Aorta (tissue), 5 donors: ENCODE measurements around the gene AKIRIN2. TPM values are rescaled to one million over a fixed set of nuclear protein-coding genes. Genes with fewer than 3 reads are reported as not detected.

Experiments
- ATAC-seq: fragments of 200-7000 bp; cut with Tn5 transposase; one replicate; pipeline ENCODE4 v1.9.1; 2022; ENCODE audit warnings: moderate library complexity; ENCODE audit not compliant: low FRiP score
- DNase-seq, 2 donors: peaks; one replicate each; pipeline ENCODE4 v3.0.0-alpha.2; 2020
- H3K27ac ChIP-seq, 2 donors: one replicate each; pipeline ENCODE4 v1.5.1; 2013; ENCODE audit warnings: low read length in 2 of 2, mild to moderate bottlenecking in 2 of 2, moderate library complexity in 2 of 2, control low read depth in 1 of 2, inconsistent platforms in 1 of 2, low read depth in 1 of 2
- H3K27me3 ChIP-seq, 2 donors: one replicate each; pipeline ENCODE4 v1.6.1; 2013; ENCODE audit warnings: control low read depth in 1 of 2, low read length in 1 of 2, mild to moderate bottlenecking in 1 of 2, moderate library complexity in 1 of 2; ENCODE audit not compliant: insufficient read depth in 2 of 2, control insufficient read depth in 1 of 2
- H3K36me3 ChIP-seq, 2 donors: one replicate each; pipeline ENCODE4 v1.6.1; 2013; ENCODE audit warnings: control low read depth in 1 of 2, low read length in 1 of 2, mild to moderate bottlenecking in 1 of 2; ENCODE audit not compliant: insufficient read depth in 2 of 2, control insufficient read depth in 1 of 2
- H3K4me1 ChIP-seq, 2 donors: one replicate each; pipeline ENCODE4 v1.6.1; 2013; ENCODE audit warnings: low read length in 2 of 2, control low read depth in 1 of 2, mild to moderate bottlenecking in 1 of 2, moderate library complexity in 1 of 2; ENCODE audit not compliant: insufficient read depth in 2 of 2, control insufficient read depth in 1 of 2
- H3K4me3 ChIP-seq, 2 donors: one replicate each; pipeline ENCODE4 v1.5.1; 2013; ENCODE audit warnings: low read length in 2 of 2, control low read depth in 1 of 2, mild to moderate bottlenecking in 1 of 2
- H3K9me3 ChIP-seq: one replicate; pipeline ENCODE4 v1.6.1; 2013; ENCODE audit warnings: mild to moderate bottlenecking, low read length; ENCODE audit not compliant: control insufficient read depth
- WGBS, 2 donors: extraction: QIAGEN DNeasy Blood & Tissue Kit; methylation state at CpG; one replicate each; pipeline ENCODE4 v1.1.7; 2013; 5-methylcytosine and 5-hydroxymethylcytosine counted together
- intact Hi-C, 2 donors: fragments of 100-400 bp; cut with DNase I; formaldehyde crosslinking; loops; one replicate each; pipeline versions ENCODE4 v1.14.2 to v1.15.0; 2022
- polyA plus RNA-seq, 2 donors: library from polyadenylated mRNA; stranded (reverse); fragments of 200-250 nt; gene quantifications; one replicate each; pipeline ENCODE4 v1.2.3, GENCODE V29; 2013
- total RNA-seq, 2 donors: library from RNA; stranded (reverse); fragmentation: NEBNext Ultra II Directional; extraction: Animal tissue kit (Norgen Biotek cat#: 25700); gene quantifications; one replicate each; pipeline ENCODE4 v1.2.1, GENCODE V29; 2021
- donor health status: healthy with polysubstance abuse.
- donor health status: Bipolar disorder and iron deficiency.
- donor health status: DM: no; HTN: no; CAD: no.
- donor health status: DM: no; HTN: no; CAD: no.
- donor health status: DM: yes; HTN: yes; CAD: no.

The AKIRIN2 gene
- total and polyA plus RNA-seq, 4 donors, result 17.8 to 43.5 (median 31.8) TPM

GRCh38 chr6:87736809-87737540 lies 34.9 kb upstream of the AKIRIN2 start:
- no peak overlapping the region for H3K4me3 ChIP-seq
- no peak overlapping the region for H3K27ac ChIP-seq
- no peaks in the 10 kb centered on the region for H3K27me3 ChIP-seq
- H3K4me1 ChIP-seq, result no peaks in the 10 kb centered on the region
- H3K36me3 ChIP-seq, result no peaks in the 10 kb centered on the region
- no peak for ATAC-seq
- intact Hi-C loops, result no loop called here
- DNase-seq, result no peak
- 70 to 75% methylated on average over 3 to 4 of the region's 5 CpGs for WGBS, 2 donors
- no peaks in the 10 kb centered on the region for H3K9me3 ChIP-seq

- 1 to 2% methylated on average over 4 of the region's 4 CpGs for WGBS, 2 donors
- intact Hi-C loops, result no loop called here
- no peak overlapping the region for H3K4me3 ChIP-seq
Measured at GRCh38 chr6:87731818-87732661, 30.0 kb upstream of the AKIRIN2 start.

GRCh38 chr6:87731080-87731479 lies 29.0 kb upstream of the AKIRIN2 start:
- no peaks in the 10 kb centered on the region for H3K9me3 ChIP-seq
- no peak overlapping the region for H3K27ac ChIP-seq
- DNase-seq (no peak), ATAC-seq (no peak)
- intact Hi-C loops, result no loop called here
- H3K36me3 ChIP-seq, result no peaks in the 10 kb centered on the region
- no peaks in the 10 kb centered on the region for H3K27me3 ChIP-seq
- H3K4me3 ChIP-seq, result no peak overlapping the region
- H3K4me1 ChIP-seq, result no peaks in the 10 kb centered on the region

More at GRCh38 chr6:87731818-87732661, 30.0 kb upstream of the AKIRIN2 start:
- DNase-seq (peak; percentile 93 to 94), ATAC-seq (peak; percentile 88)
- Histone ChIP-seq H3K4me1 (no peaks in the 10 kb centered on the region), H3K27ac (no peak overlapping the region), H3K36me3 (no peaks in the 10 kb centered on the region), H3K27me3 (no peaks in the 10 kb centered on the region), H3K9me3 (no peaks in the 10 kb centered on the region)

GRCh38 chr6:87729965-87730719 lies 28.1 kb upstream of the AKIRIN2 start:
- intact Hi-C loops, result no loop called here
- 85 to 90% methylated on average over 6 of the region's 6 CpGs for WGBS, 2 donors
- no peaks in the 10 kb centered on the region for H3K4me1 ChIP-seq

GRCh38 chr6:87728706-87729105 lies 26.7 kb upstream of the AKIRIN2 start:
- no peaks in the 10 kb centered on the region for H3K27me3 ChIP-seq
- no peak for DNase-seq
- no peak overlapping the region for H3K4me3 ChIP-seq
- no peak overlapping the region for H3K27ac ChIP-seq
- H3K4me1 ChIP-seq, result peaks cover 0 to 2% of the 10 kb centered on the region in 2 donors
- intact Hi-C loops, result no loop called here
- no peaks in the 10 kb centered on the region for H3K36me3 ChIP-seq
- ATAC-seq, result no peak
- 7 to 9% methylated on average over 3 of the region's 3 CpGs for WGBS, 2 donors
- H3K9me3 ChIP-seq, result no peaks in the 10 kb centered on the region

More at GRCh38 chr6:87729965-87730719, 28.1 kb upstream of the AKIRIN2 start:
- Histone ChIP-seq H3K9me3 (no peaks in the 10 kb centered on the region), H3K4me3 (no peak overlapping the region), H3K27ac (no peak overlapping the region), H3K27me3 (no peaks in the 10 kb centered on the region), H3K36me3 (no peaks in the 10 kb centered on the region)
- DNase-seq (peak in 1 of 2 donors; percentile 73), ATAC-seq (no peak)

- Histone ChIP-seq H3K4me1 (peaks cover 0 to 4% of the 10 kb centered on the region in 2 donors), H3K27ac (no peak overlapping the region), H3K9me3 (no peaks in the 10 kb centered on the region), H3K4me3 (no peak overlapping the region), H3K27me3 (no peaks in the 10 kb centered on the region), H3K36me3 (no peaks in the 10 kb centered on the region)
- 95 to 97% methylated on average over 4 of the region's 4 CpGs for WGBS, 2 donors
- intact Hi-C loops, result no loop called here
- ATAC-seq (no peak), DNase-seq (no peak)
Measured at GRCh38 chr6:87724983-87725811, 23.2 kb upstream of the AKIRIN2 start.

GRCh38 chr6:87723170-87724078 lies 21.4 kb upstream of the AKIRIN2 start:
- Histone ChIP-seq H3K4me1 (peaks cover 0 to 4% of the 10 kb centered on the region in 2 donors), H3K9me3 (no peaks in the 10 kb centered on the region), H3K4me3 (no peak overlapping the region), H3K36me3 (no peaks in the 10 kb centered on the region), H3K27me3 (no peaks in the 10 kb centered on the region), H3K27ac (no peak overlapping the region)
- WGBS, 2 donors, result 66 to 67% methylated on average over 8 of the region's 8 CpGs
- ATAC-seq, result peak; percentile 91
- DNase-seq, result peak; percentile 82 to 83
- intact Hi-C loops, result no loop called here
